Right lobe of liver (tissue), 4 donors: ENCODE results near the gene CAT.

ENCODE experiments used
- POLR2A ChIP-seq: fragments of 450-650 bp; IDR thresholded peaks from one replicate; pipeline ENCODE4 v1.6.1; 2017; ENCODE audit warnings: antibody characterized with exemption, mild to moderate bottlenecking
- TF ChIP-seq, protein P1 (sequence below), 4 donors: fragments of 200-600 bp in 3 of 4; fragments of 450-650 bp in 1 of 4; IDR thresholded peaks; one replicate each; pipeline versions ENCODE4 v1.5.1 to v1.8.0; 2016 to 2022; ENCODE audit warnings: antibody characterized with exemption in 4 of 4, mild to moderate bottlenecking in 2 of 4
- donor health status: DM: no; HTN: no; CAD: no.
- donor health status: DM: no; HTN: no; CAD: no.
- donor health status: DM: no; HTN: yes; CAD: no.

DNA sequence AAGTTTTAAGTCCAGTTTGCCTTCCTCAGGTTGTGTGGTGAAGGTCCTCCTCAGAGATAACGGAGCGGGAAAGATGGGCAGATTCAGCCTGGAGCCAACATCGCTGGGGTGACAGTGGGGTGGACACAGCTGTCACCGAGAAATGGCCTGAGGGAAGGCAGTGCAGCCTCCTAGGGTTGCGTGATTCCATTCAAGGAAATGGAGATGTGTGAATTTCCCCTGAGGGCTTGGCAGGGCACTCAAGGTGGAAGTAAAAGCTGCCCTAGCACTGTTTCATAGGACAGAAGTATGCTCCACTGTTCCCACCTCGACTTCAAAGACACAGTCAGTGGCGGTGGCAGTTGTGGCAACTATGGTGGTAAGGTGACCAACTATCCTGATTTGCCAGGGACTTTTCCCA lies 15.4 kb upstream of the CAT start:
- TF ChIP-seq, protein P1, sequence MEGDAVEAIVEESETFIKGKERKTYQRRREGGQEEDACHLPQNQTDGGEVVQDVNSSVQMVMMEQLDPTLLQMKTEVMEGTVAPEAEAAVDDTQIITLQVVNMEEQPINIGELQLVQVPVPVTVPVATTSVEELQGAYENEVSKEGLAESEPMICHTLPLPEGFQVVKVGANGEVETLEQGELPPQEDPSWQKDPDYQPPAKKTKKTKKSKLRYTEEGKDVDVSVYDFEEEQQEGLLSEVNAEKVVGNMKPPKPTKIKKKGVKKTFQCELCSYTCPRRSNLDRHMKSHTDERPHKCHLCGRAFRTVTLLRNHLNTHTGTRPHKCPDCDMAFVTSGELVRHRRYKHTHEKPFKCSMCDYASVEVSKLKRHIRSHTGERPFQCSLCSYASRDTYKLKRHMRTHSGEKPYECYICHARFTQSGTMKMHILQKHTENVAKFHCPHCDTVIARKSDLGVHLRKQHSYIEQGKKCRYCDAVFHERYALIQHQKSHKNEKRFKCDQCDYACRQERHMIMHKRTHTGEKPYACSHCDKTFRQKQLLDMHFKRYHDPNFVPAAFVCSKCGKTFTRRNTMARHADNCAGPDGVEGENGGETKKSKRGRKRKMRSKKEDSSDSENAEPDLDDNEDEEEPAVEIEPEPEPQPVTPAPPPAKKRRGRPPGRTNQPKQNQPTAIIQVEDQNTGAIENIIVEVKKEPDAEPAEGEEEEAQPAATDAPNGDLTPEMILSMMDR (IDR thresholded peaks at IDR 0.05): no peak
- no peak for TF ChIP-seq POLR2A
